Esophagus muscularis mucosa (tissue), 4 donors: ENCODE data around the gene ZNF768. TPM values are rescaled to one million over a fixed set of nuclear protein-coding genes. Genes with fewer than 3 reads are reported as not detected.
A peak's percentile ranks its signal among the peaks of the same experiment; 100 is the strongest.

Experiments
- DNase-seq: peaks from one replicate; pipeline ENCODE4 v3.0.0-alpha.2; 2017; ENCODE audit errors: extremely low spot score
- H3K27ac ChIP-seq, 4 donors: fragments of 200-600 bp; sonication (generic); replicated peaks in 1 of 4; 1 replicate in 3 of 4; 2 replicates in 1 of 4; pipeline ENCODE4 v1.5.1; 2016 to 2019; ENCODE audit warnings: mild to moderate bottlenecking in 1 of 4
- H3K27me3 ChIP-seq, 4 donors: fragments of 200-600 bp; sonication (generic); one replicate each; pipeline versions ENCODE4 v1.5.1 to v1.6.0; 2016 to 2019
- H3K36me3 ChIP-seq, 4 donors: fragments of 200-600 bp; sonication (generic); one replicate each; pipeline ENCODE4 v1.5.1; 2016 to 2019
- H3K4me1 ChIP-seq, 4 donors: fragments of 200-600 bp; sonication (generic); one replicate each; pipeline ENCODE4 v1.5.1; 2016 to 2019
- H3K4me3 ChIP-seq, 4 donors: fragments of 200-600 bp; sonication (generic); 1 replicate in 2 of 4; 2 replicates in 2 of 4; pipeline ENCODE4 v1.5.1; 2016 to 2019; ENCODE audit warnings: mild to moderate bottlenecking in 4 of 4, moderate library complexity in 1 of 4
- H3K9me3 ChIP-seq, 4 donors: fragments of 200-600 bp; sonication (generic); 1 replicate in 3 of 4; 2 replicates in 1 of 4; pipeline ENCODE4 v1.5.1; 2016 to 2019
- EP300 ChIP-seq: sonication (generic); formaldehyde crosslinking; IDR thresholded peaks from one replicate; pipeline ENCODE4 v1.6.1; 2017; ENCODE audit warnings: antibody characterized with exemption
- POLR2A ChIP-seq: fragments of 450-650 bp; IDR thresholded peaks from one replicate; pipeline ENCODE4 v1.6.1; 2017; ENCODE audit warnings: antibody characterized with exemption, moderate library complexity, mild to moderate bottlenecking, low read depth
- POLR2AphosphoS5 ChIP-seq, 2 donors: sonication (generic); formaldehyde crosslinking; IDR thresholded peaks; one replicate each; pipeline ENCODE4 v1.6.1; 2017; ENCODE audit warnings: antibody characterized with exemption in 2 of 2
- WGBS: methylation state at CpG from one replicate; pipeline ENCODE4 v1.1.5; 2018; 5-methylcytosine and 5-hydroxymethylcytosine counted together
- intact Hi-C: fragments of 100-400 bp; cut with DNase I; formaldehyde crosslinking; loops from one replicate; pipeline ENCODE4 v1.15.1; 2023
- total RNA-seq, 4 donors: library from RNA; depleted of rRNA; stranded (reverse); fragments of >200 nt; gene quantifications; one replicate each; pipeline versions ENCODE4 v1.1.0 to v1.2.1, GENCODE V29; 2016
- TF ChIP-seq, protein P1 (sequence below), 3 experiments: fragments of 200-600 bp in 2 of 3; fragments of 450-650 bp in 1 of 3; sonication (generic) in 2 of 3; IDR thresholded peaks; one replicate each; pipeline ENCODE4 v1.5.1; 2017 to 2019; ENCODE audit warnings: antibody characterized with exemption in 3 of 3, mild to moderate bottlenecking in 2 of 3, moderate library complexity in 1 of 3

Gene ZNF768
- total RNA-seq, 4 donors from 2014 or later = 46.9 to 91.5 (median 64.0) TPM

GRCh38 chr16:30566531-30566930, 40.2 kb upstream of the ZNF768 start:
- H3K9me3 ChIP-seq = no peaks in the 10 kb centered on the region
- TF ChIP-seq, protein P1, sequence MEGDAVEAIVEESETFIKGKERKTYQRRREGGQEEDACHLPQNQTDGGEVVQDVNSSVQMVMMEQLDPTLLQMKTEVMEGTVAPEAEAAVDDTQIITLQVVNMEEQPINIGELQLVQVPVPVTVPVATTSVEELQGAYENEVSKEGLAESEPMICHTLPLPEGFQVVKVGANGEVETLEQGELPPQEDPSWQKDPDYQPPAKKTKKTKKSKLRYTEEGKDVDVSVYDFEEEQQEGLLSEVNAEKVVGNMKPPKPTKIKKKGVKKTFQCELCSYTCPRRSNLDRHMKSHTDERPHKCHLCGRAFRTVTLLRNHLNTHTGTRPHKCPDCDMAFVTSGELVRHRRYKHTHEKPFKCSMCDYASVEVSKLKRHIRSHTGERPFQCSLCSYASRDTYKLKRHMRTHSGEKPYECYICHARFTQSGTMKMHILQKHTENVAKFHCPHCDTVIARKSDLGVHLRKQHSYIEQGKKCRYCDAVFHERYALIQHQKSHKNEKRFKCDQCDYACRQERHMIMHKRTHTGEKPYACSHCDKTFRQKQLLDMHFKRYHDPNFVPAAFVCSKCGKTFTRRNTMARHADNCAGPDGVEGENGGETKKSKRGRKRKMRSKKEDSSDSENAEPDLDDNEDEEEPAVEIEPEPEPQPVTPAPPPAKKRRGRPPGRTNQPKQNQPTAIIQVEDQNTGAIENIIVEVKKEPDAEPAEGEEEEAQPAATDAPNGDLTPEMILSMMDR (IDR thresholded peaks at IDR 0.05) = no peak
- TF ChIP-seq EP300 (no peak), POLR2AphosphoS5 (IDR thresholded peaks at IDR 0.05) (no peak), POLR2A (no peak)
- H3K27ac ChIP-seq = no peak overlapping the region
- 92% methylated on average over 4 of the region's 4 CpGs for WGBS
- no peak overlapping the region for H3K4me3 ChIP-seq
- DNase-seq = no peak
- no peaks in the 10 kb centered on the region for H3K27me3 ChIP-seq
- intact Hi-C loops = no loop called here
- H3K36me3 ChIP-seq = peaks cover 0 to 10% (median 3%) of the 10 kb centered on the region in 4 donors
- peaks cover 15 to 21% (median 18%) of the 10 kb centered on the region in 4 donors for H3K4me1 ChIP-seq

DNA sequence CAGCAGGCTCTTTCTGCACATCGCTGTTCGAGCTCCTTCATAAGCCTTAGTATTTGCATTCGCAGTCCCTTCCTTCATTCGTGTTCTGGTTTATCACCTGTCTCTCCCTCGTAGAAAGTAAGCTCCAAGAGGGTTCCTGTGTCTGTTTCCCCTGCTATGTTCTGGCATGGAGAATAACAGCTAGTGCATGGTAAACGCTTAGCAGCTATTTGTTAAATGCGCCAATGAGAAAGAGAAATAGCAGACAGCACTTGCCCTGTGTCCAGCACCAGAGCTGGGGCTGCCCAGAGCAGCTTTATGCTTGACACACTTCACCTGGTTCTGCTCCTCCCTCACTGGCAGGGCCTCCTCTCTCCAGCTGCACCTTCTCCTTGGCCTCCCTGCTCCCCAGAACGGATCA, 39.6 kb upstream of the ZNF768 start:
- DNase-seq = no peak
- Histone ChIP-seq H3K9me3 (no peaks in the 10 kb centered on the region), H3K27me3 (no peaks in the 10 kb centered on the region), H3K27ac (no peak overlapping the region), H3K4me1 (peaks cover 13 to 25% (median 20%) of the 10 kb centered on the region in 4 donors), H3K36me3 (peaks cover 0 to 10% (median 3%) of the 10 kb centered on the region in 4 donors), H3K4me3 (no peak overlapping the region)
- no peak for TF ChIP-seq POLR2A
- WGBS = 58% methylated on average over 8 of the region's 8 CpGs
- intact Hi-C loops = no loop called here

- H3K4me3 ChIP-seq = no peak overlapping the region
- no peaks in the 10 kb centered on the region for H3K9me3 ChIP-seq
- intact Hi-C loops = no loop called here
- TF ChIP-seq POLR2AphosphoS5 (IDR thresholded peaks at IDR 0.05) (no peak), POLR2A (no peak), EP300 (no peak)
- no peaks in the 10 kb centered on the region for H3K27me3 ChIP-seq
- 54% methylated on average over 7 of the region's 7 CpGs for WGBS
- H3K27ac ChIP-seq = no peak overlapping the region
- peaks cover 8 to 25% (median 20%) of the 10 kb centered on the region in 4 donors for H3K4me1 ChIP-seq
- no peak for DNase-seq
- H3K36me3 ChIP-seq = peaks cover 0 to 10% (median 3%) of the 10 kb centered on the region in 4 donors
Observed at GRCh38 chr16:30565526-30565925, 39.2 kb upstream of the ZNF768 start.

DNA sequence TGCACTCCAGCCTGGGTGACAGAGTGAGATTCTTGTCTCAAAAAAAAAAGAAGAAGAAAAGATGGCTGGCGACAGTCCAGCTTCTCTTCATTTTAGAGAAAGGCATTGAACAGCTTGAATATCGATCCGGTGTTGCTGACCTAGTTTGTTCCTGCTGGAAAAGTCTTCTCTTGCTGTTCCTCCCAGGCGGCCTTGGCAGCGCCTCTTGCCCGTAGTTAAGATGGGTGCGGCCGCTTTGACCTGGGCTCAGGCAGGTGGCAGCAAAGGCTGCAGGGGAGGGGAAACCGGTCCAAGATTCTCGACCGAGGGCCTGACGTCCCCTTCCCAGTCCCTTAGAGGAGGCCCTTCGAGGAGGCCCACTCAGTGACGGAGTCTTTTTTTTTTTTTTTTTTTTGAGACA, 35.7 kb upstream of the ZNF768 start:
- Histone ChIP-seq H3K9me3 (no peaks in the 10 kb centered on the region), H3K27me3 (no peaks in the 10 kb centered on the region), H3K4me3 (peak overlapping the region; percentile 52 to 63 (median 58)), H3K4me1 (peaks cover under 1 to 32% (median 23%) of the 10 kb centered on the region in 4 donors), H3K36me3 (no peaks in the 10 kb centered on the region), H3K27ac (peak overlapping the region; percentile 56 to 72 (median 70))
- DNase-seq = no peak
- TF ChIP-seq EP300 (no peak), POLR2A (no peak), POLR2AphosphoS5 (IDR thresholded peaks at IDR 0.05) (no peak)
- TF ChIP-seq, protein P1 (IDR thresholded peaks at IDR 0.05) = no peak
- intact Hi-C loops = loop anchor here (5.0 kb wide), 1 partner anchor 70 kb away; no protein-coding TSS in a partner anchor
- 94% methylated on average over 14 of the region's 14 CpGs for WGBS

DNA sequence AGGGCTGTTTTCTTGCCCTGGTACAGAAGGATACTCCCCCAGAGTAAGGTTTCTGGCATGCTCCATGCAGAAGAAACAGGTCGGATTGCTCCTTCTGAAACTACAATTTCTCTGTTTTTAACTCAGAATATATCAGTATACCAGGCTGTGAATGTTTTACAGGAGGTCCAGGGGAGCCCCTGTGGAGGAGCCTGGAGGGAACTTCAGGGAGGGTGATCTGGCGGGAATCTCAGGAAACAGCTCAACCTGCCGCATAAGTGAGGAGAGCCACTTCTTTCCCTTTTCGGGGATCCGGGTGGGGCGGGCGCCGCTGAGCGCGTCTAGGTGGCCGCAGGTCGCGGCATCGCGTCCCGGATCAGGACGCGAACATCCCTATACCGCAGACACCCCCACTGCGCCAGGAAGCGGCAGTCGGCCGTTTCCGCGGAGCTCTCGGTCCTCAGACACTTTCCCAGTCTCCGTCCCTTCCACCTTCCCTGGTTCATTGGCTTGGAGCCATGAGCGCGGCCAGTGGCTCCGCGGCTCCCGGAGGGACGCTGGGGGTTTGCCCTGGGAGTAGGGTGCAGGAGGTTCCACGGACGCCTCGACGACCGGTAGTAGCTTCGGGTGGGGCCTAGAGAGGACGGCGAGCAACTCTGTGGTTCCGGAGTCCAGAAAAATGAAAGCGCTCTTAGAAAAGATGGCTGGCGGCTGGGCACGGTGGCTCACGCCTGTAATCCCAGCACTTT, 34.9 kb upstream of the ZNF768 start:
- Histone ChIP-seq H3K27me3 (no peaks in the 10 kb centered on the region), H3K4me1 (peaks cover 8 to 40% (median 31%) of the 10 kb centered on the region in 4 donors), H3K27ac (peak overlapping the region; percentile 56 to 72 (median 70)), H3K4me3 (peak overlapping the region; percentile 52 to 63 (median 58)), H3K36me3 (peaks cover 0 to 3% (median under 1%) of the 10 kb centered on the region in 4 donors), H3K9me3 (no peaks in the 10 kb centered on the region)
- 16% methylated on average over 45 of the region's 46 CpGs for WGBS
- intact Hi-C loops = loop anchor here (5.0 kb wide), 1 partner anchor 71 kb away; no protein-coding TSS in a partner anchor
- DNase-seq = no peak
- TF ChIP-seq POLR2A (no peak), EP300 (no peak), POLR2AphosphoS5 (IDR thresholded peaks at IDR 0.05) (no peak)
- TF ChIP-seq, protein P1 (IDR thresholded peaks at IDR 0.05) = no peak
